Measurements from ENCODE around the gene IGF1.

GRCh38 chr12:102462795-102463465 lies 17.4 kb downstream of the IGF1 start:
- TF ChIP-seq CTCF (IDR thresholded peaks at IDR 0.05; ENCODE audit: low read depth, low read length, poor library complexity, severe bottlenecking) = no peak
- no peak for TF ChIP-seq EZH2phosphoT487 (IDR thresholded peaks at IDR 0.05; ENCODE audit: borderline replicate concordance, low read length)

Measured in DOHH2 (cell line).